Measurements from ENCODE around the gene HTR4.

- TF ChIP-seq CTCF (IDR thresholded peaks at IDR 0.05): no peak
- no peak for TF ChIP-seq POLR2A (IDR thresholded peaks at IDR 0.05)
These were observed 18.8 kb downstream of the HTR4 start for GRCh38 chr5:148635321-148636083.

All from esophagus squamous epithelium (tissue), 4 donors.